ENCODE results near the gene PRODH2.
"Not testable (repeated sequence)": the region's sequence is repeated elsewhere in the genome, so short reads cannot be mapped to it uniquely, and the experiment has no call there.

PRODH2 gene

GRCh38 chr19:35843676-35844481 lies 31.2 kb upstream of the PRODH2 start:
- DNase-seq (ENCODE audit: low read depth): no peak

- no peak for DNase-seq (ENCODE audit: low read depth)
Observed at GRCh38 chr19:35842666-35843272, 30.1 kb upstream of the PRODH2 start.

- DNase-seq (ENCODE audit: low read depth): no peak
Observed at GRCh38 chr19:35841961-35842595, 29.4 kb upstream of the PRODH2 start.

GRCh38 chr19:35836096-35836495 lies 23.5 kb upstream of the PRODH2 start:
- DNase-seq (ENCODE audit: low read depth): not testable (repeated sequence)

GRCh38 chr19:35833972-35834371 lies 21.3 kb upstream of the PRODH2 start:
- no peak for DNase-seq (ENCODE audit: low read depth)

- DNase-seq (ENCODE audit: low read depth): no peak
Observed at GRCh38 chr19:35832054-35832453, 19.4 kb upstream of the PRODH2 start.

- DNase-seq (ENCODE audit: low read depth): no peak
Observed at GRCh38 chr19:35830986-35831385, 18.3 kb upstream of the PRODH2 start.

- DNase-seq (ENCODE audit: low read depth): peak; percentile 41
Observed at GRCh38 chr19:35828692-35829301, 16.2 kb upstream of the PRODH2 start.

GRCh38 chr19:35824150-35824549 lies 11.5 kb upstream of the PRODH2 start:
- no peak for DNase-seq (ENCODE audit: low read depth)

GRCh38 chr19:35822579-35822978 lies 9.9 kb upstream of the PRODH2 start:
- no peak for DNase-seq (ENCODE audit: low read depth)

- no peak for DNase-seq (ENCODE audit: low read depth)
Observed at GRCh38 chr19:35818445-35818844, 5.8 kb upstream of the PRODH2 start.

- no peak for DNase-seq (ENCODE audit: low read depth)
Observed at GRCh38 chr19:35816846-35817245, 4.2 kb upstream of the PRODH2 start.

- no peak for DNase-seq (ENCODE audit: low read depth)
Observed at GRCh38 chr19:35816262-35816661, 3.6 kb upstream of the PRODH2 start.

GRCh38 chr19:35813043-35813890 lies 622 bp upstream of the PRODH2 start:
- no peak for DNase-seq (ENCODE audit: low read depth)

- DNase-seq (ENCODE audit: low read depth): no peak
Observed at GRCh38 chr19:35811317-35812219, 1.1 kb downstream of the PRODH2 start.

GRCh38 chr19:35807633-35808032 lies 5.0 kb downstream of the PRODH2 start:
- no peak for DNase-seq (ENCODE audit: low read depth)

- no peak for DNase-seq (ENCODE audit: low read depth)
Observed at GRCh38 chr19:35806597-35806996, 6.0 kb downstream of the PRODH2 start.

GRCh38 chr19:35805526-35806102 lies 7.0 kb downstream of the PRODH2 start:
- DNase-seq (ENCODE audit: low read depth): no peak

- no peak for DNase-seq (ENCODE audit: low read depth)
Observed at GRCh38 chr19:35801828-35802227, 10.8 kb downstream of the PRODH2 start.

GRCh38 chr19:35797663-35798062 lies 15.0 kb downstream of the PRODH2 start:
- DNase-seq (ENCODE audit: low read depth): no peak
